Measurements from ENCODE around the gene CPNE7.
A peak's percentile ranks its signal among the peaks of the same experiment; 100 is the strongest.
"Not testable (repeated sequence)": the region's sequence is repeated elsewhere in the genome, so short reads cannot be mapped to it uniquely, and the experiment has no call there.

CPNE7 gene

DNA sequence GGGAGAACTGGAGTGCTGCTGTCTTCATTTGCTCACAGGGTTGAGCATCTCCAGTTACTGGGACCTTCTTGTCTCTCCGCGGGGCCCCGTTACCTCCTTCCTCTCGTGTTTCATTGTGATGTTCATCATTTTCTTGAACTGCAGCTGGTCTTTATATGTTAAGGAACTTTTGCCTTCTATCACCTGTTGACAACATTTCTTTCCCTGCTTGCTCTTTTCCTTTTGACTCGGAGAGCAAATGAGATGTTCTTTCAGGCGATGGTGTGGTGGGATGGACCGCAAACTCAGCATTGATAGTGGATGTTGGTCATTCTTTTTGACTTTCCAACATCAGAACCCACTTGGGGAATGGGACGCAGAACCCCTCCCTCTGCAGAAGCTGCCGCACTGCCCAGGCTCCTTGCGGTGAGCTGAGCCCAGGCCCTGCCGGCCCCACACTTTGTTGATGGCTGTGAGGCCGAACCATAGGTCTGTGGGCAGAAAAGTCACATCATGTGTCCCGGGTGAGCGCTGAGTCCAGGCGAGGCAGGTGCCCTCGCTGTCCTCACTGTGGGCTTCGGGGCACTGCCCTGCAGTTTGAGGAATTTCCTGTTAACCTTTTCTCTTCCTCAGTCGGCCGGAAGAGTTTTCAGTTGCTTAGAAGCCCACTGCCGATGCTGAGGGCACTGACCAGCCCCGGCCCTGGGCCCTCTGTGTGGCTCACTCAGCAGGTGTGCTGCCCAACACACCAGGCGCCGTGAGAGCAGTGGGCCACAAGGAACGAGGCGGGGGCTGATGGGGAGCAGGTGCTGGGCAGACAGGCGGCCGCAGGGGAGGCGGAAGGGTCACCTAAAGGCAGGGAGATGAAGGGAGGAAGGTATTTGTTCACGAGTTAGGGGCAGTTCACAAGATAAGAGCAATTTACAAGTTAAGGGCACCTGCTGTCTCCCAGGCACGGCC is 7.6 kb upstream of the CPNE7 start:
- peaks cover 33% of the 10 kb centered on the region for H3K4me1 Mint-ChIP-seq
- no peak for ATAC-seq (ENCODE audit: low read depth)
- no peaks in the 10 kb centered on the region for H3K9me3 Mint-ChIP-seq
- H3K27me3 Mint-ChIP-seq = peaks cover 9% of the 10 kb centered on the region
- no peak for DNase-seq (ENCODE audit: low spot score in 2 of 2)
- H3K36me3 Mint-ChIP-seq = peaks cover 6% of the 10 kb centered on the region
- no peak overlapping the region for H3K27ac Mint-ChIP-seq
- H3K4me3 Mint-ChIP-seq = no peak overlapping the region

DNA sequence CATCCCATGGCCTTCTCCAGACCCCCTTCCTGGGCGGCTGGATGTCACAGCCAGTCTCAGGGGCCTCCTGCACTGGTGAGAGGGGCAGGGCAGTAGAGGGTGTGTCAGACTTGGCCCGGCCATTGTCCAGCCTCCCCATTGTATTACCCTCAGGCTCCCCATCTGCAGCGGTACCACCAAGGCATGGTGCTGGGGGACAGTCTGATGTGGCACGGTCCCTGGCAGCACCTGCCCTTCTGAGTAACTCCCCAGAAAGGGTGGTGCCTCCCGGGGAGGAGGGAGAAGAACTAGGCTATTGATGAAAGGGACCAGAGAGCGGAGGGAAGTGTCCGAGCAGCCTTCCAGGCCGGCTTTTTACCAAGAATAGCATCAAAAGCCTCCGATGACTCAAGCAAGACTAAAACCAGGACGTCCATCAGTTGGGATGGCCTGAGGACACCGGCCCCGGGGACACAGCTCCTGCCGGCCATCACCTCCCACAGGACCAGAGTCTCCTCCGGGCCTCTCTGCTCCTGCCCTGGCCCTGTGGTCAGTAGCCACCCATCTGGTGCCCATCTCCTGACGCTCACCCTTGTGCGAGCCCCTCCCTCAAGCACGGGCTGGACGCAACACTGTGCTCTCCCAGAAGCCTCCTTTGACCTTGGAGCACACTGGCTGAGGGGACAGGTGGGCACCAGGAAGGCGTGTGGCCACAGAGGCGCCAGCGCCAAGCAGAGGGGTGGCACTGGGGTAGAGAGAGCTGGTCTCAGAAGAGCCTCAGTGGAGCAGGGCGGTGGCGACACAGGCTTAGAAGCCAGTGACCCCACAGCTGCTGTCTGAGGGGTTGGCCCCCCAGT is 5.8 kb upstream of the CPNE7 start:
- peaks cover 21% of the 10 kb centered on the region for H3K4me1 Mint-ChIP-seq

DNA sequence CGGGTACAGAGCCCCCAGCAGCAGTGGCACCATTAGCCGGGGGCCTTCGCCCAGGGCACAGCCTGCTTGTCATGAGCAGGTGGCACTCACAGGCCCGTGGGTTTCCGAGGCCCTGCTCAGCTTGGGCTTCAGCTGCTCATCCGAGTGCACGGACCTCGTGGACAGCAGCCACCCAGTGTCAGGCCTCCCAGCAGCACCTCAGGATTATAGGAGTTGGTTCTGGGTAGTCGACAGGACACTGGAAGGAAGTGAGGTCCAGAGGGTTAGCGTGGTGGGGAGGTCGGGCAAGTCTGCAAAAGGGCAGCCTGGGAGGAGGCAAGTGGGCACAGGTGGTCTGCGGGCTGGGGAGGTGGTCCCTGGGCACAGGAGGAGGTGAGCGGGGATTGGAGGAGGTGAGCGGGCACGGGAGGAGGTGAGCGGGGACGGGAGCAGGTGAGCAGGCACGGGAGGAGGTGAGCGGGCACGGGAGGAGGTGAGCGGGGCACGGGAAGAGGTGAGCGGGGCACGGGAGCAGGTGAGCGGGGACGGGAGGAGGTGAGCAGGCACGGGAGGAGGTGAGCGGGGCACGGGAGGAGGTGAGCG is 5.1 kb upstream of the CPNE7 start:
- Mint-ChIP-seq H3K36me3 (peaks cover 3% of the 10 kb centered on the region), H3K9me3 (no peaks in the 10 kb centered on the region), H3K4me3 (no peak overlapping the region), H3K27ac (peak overlapping the region; percentile 47), H3K4me1 (peaks cover 14% of the 10 kb centered on the region), H3K27me3 (peaks cover 9% of the 10 kb centered on the region)
- DNase-seq (ENCODE audit: low spot score in 2 of 2) (no peak), ATAC-seq (ENCODE audit: low read depth) (no peak)

More for the DNA sequence above, 5.8 kb upstream of the CPNE7 start:
- Mint-ChIP-seq H3K27ac (peak overlapping the region; percentile 47), H3K4me3 (no peak overlapping the region), H3K36me3 (peaks cover 3% of the 10 kb centered on the region), H3K9me3 (no peaks in the 10 kb centered on the region), H3K27me3 (peaks cover 9% of the 10 kb centered on the region)
- no peak for DNase-seq (ENCODE audit: low spot score in 2 of 2)
- ATAC-seq (ENCODE audit: low read depth) = no peak

DNA sequence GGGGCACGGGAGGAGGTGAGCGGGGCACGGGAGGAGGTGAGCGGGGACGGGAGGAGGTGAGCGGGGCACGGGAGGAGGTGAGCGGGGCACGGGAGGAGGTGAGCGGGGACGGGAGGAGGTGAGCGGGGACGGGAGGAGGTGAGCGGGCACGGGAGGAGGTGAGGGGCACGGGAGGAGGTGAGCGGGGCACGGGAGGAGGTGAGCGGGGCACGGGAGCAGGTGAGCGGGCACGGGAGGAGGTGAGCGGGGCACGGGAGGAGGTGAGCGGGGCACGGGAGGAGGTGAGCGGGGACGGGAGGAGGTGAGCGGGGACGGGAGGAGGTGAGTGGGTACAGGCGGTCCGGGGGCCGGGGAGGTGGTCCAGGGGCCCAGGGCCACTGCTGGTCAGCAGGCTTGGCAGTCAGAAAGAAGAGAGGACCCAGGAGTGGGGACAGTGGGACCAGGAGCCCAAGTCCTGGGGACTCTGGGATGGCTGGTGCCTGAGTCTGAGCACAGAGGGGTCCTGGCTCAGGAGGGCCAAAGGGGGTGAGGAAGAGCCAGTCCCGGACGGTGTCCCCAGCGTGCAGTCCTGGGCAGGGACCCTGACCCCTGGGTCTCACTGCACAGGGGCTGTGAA is 4.5 kb upstream of the CPNE7 start:
- not testable (repeated sequence) for H3K27ac Mint-ChIP-seq; H3K36me3 Mint-ChIP-seq; H3K27me3 Mint-ChIP-seq; H3K4me3 Mint-ChIP-seq; H3K9me3 Mint-ChIP-seq; H3K4me1 Mint-ChIP-seq; DNase-seq (ENCODE audit: low spot score in 2 of 2); ATAC-seq (ENCODE audit: low read depth)

DNA sequence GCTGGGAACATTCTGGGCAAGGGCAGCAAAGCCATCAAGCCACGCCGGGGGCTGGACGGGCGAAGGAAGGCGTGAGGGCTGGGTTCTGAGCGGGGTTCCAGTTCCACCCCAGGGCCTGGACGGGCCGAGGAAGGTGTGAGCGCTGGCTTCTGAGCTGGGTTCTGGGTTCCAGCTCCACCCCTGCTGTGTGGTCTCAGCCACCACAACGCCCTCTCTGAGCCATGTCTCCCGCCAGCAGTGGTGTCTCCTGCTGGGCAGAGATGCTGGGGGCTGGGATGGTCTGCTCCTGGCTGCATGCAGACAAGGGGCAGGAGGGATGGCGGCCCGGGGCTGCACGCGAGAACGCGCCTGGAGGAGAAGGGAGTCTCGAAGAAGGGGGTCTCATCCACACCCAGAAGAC is 3.9 kb upstream of the CPNE7 start:
- Mint-ChIP-seq H3K27ac (no peak overlapping the region), H3K36me3 (peaks cover 3% of the 10 kb centered on the region), H3K9me3 (no peaks in the 10 kb centered on the region), H3K27me3 (peaks cover 9% of the 10 kb centered on the region), H3K4me1 (peaks cover 8% of the 10 kb centered on the region), H3K4me3 (no peak overlapping the region)
- ATAC-seq (ENCODE audit: low read depth) (no peak), DNase-seq (ENCODE audit: low spot score in 2 of 2) (no peak)

DNA sequence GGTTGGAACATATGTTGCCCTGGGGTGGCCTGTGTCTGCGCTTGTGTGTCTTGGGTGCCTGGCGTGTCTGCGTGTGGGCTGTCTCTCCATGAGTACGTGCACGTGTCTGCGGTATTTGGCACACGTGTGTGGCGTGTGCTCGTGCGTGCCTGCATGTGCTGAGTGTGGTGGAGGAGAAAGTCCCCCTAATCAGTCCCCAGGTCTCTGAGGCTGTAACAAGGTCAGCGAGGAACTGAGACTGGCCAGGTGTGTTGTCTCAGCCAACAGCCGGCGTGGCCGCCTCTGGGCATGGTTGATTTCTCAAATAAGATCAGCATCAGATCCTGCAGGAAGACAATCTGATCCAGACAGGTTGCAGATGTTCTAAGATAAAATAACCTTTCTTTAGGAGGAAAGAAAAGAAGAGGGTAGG is 3.5 kb upstream of the CPNE7 start:
- Mint-ChIP-seq H3K36me3 (peaks cover 3% of the 10 kb centered on the region), H3K4me3 (no peak overlapping the region), H3K9me3 (no peaks in the 10 kb centered on the region), H3K4me1 (peaks cover 8% of the 10 kb centered on the region), H3K27ac (no peak overlapping the region), H3K27me3 (peaks cover 9% of the 10 kb centered on the region)
- DNase-seq (ENCODE audit: low spot score in 2 of 2) (no peak), ATAC-seq (ENCODE audit: low read depth) (peak; percentile 68)

DNA sequence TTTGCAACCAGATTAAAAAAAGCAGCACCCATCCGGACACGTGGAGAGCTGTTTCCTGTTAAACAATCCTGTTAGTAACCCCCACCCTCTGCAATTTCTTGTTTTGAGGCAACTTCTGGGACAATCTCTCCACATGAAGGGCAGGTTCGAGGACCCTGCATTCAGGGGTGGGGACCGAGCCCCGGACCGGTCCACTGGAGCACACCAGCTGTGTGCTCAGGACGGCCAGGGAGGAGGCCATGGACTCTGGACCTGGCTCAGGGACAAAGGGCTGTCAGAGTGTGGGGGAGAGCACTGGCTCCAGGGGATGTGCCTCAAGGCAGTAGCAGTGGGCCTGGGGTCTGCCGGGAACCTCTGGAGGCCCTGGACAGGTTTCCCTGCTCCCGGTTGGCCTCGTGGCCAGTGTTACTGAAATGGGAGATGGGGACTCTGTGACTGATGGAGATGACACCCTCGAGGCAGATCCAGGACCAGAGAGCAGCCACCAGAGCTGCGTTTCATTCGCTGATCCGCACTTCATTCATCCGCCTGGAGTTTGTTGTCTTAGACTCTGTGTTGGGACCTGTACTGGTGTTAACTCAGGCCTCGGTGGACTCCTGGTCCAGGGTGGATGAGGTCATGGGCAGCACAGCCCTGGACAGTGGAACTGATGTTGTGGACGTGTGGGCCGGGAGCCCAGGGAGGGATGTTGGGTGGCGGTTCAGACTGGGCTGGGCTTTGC is 2.9 kb upstream of the CPNE7 start:
- Mint-ChIP-seq H3K27me3 (peaks cover 9% of the 10 kb centered on the region), H3K36me3 (peaks cover 2% of the 10 kb centered on the region), H3K27ac (no peak overlapping the region), H3K9me3 (no peaks in the 10 kb centered on the region), H3K4me3 (no peak overlapping the region), H3K4me1 (peaks cover 8% of the 10 kb centered on the region)
- DNase-seq (ENCODE audit: low spot score in 2 of 2) = no peak
- peak; percentile 5 for ATAC-seq (ENCODE audit: low read depth)

DNA sequence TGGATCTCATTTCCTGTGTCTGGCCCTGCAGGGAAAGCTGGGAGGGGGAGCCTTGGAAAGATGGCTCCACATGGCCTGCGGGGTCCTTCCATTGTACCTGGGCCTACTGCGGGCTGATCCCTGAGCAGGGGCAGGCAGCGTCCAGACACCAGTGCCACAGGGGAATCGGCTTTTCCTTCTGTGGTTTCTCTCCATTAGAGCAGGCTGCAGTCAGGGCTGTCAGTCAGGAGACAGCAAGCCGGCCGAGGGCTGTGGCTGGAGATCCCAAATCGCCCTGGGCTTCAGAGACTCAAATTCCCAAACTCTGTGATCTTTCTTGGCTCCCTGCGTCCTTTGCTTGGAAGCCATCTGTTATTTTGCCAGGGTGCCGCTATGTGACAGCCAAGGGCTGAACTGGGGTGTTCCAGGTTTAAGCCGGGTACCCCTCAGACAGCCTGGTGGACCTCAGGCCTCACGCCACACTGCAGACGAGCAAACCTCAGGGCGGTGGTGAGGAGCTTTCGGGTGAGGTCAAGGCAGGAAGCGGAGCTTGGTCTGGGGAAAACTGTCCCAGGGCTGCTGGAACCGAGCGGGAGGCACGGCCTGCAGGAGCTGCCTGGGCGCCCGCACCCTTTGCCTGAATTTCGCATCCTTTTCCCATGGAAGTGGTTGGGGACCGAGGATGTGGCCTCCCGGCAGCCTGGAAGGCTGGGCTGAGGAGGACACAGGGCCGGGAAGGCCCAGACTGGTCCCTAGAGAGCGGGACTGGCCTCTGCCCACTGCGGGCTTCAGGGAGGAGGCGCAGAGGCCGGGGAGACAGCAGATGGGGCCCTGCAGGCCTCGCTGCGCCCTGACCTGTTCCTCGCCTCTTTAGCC is 1.5 kb upstream of the CPNE7 start:
- H3K4me1 Mint-ChIP-seq = peaks cover 8% of the 10 kb centered on the region
- H3K9me3 Mint-ChIP-seq = no peaks in the 10 kb centered on the region
- H3K27me3 Mint-ChIP-seq = peaks cover 7% of the 10 kb centered on the region
- no peak for ATAC-seq (ENCODE audit: low read depth)
- H3K4me3 Mint-ChIP-seq = peak overlapping the region; percentile 19
- peaks cover 2% of the 10 kb centered on the region for H3K36me3 Mint-ChIP-seq
- no peak for DNase-seq (ENCODE audit: low spot score in 2 of 2)
- no peak overlapping the region for H3K27ac Mint-ChIP-seq

DNA sequence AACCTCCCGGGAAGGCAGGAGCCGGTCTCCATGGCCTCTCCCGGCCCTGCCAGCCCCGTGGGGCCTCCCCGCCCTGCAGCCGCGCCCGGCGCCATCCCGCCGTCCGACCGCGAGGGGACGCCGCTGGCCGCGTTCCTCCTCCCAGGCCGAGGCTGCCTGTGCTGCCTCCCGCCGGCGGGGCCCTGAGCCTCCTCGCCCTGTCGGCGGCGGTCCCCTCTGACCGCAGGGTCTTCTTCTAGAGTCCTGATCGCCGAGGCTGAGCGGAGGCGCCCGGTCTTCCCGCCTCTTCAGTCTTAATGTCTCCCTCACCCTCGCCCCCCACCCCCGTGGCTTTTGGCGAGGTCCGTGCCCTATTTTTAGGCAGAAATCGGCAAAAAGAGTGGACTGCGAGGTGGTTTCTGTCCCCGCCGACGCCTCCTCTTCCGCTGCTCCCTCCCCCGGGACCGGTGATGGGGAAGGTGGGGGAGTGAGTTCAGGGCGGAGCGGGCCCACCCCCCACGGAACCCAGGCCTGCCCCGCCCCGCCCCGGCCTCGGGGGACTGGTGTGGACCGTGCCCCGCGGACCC is 794 bp upstream of the CPNE7 start:
- Mint-ChIP-seq H3K36me3 (peaks cover 2% of the 10 kb centered on the region), H3K4me1 (peaks cover 8% of the 10 kb centered on the region), H3K27me3 (peaks cover 7% of the 10 kb centered on the region), H3K4me3 (peak overlapping the region; percentile 74), H3K27ac (no peak overlapping the region), H3K9me3 (no peaks in the 10 kb centered on the region)
- ATAC-seq (ENCODE audit: low read depth) (peak; percentile 59), DNase-seq (ENCODE audit: low spot score in 2 of 2) (peak; percentile 45 to 68)

DNA sequence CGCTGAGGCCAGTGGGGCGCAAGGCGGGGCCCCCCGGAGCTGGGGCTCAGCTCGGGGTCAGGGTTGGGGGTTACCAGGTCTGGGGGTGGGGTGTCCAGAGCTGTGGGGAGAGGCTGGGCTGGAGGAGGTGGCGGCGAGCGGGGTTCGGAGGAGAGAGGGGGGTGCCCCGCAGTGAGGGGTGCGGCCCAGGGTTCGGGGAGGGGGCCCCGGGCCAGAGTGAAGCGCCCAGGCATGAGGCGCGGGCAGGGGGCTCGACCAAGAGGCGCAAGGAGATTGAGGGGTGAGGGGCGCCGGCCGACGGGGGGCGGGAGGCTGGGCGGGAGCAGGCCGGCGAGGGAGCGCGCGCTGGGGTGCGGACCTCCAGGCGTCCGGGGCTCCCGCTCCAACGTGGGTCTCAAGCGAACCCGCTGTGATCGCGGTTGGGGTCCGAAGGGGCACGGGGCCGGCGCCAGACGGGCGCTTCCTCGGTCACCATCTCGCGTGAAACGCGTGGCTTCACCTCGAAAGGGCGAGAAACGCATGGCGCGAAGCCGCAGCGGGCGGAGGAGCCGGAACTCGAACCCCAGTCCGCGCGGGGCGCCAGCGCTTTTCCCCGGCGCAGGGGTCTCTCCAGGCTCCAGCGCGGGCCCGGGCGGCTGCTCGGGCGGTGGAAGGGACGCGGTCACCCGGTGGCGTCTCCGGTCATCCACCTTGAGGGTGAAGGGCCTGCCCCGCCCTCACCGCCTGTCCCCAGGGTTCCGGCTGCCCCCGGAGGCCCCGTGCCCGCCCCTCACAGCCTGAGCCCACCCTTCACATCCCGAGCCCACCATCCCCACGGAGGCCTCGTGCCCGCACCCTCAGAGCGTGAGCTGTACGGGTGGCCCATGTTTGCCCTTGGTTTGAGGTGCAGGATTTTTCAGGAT is 846 bp downstream of the CPNE7 start:
- Mint-ChIP-seq H3K27me3 (peaks cover 2% of the 10 kb centered on the region), H3K4me3 (no peak overlapping the region), H3K36me3 (no peaks in the 10 kb centered on the region), H3K9me3 (no peaks in the 10 kb centered on the region), H3K27ac (no peak overlapping the region), H3K4me1 (peaks cover 6% of the 10 kb centered on the region)
- no peak for DNase-seq (ENCODE audit: low spot score in 2 of 2)
- no peak for ATAC-seq (ENCODE audit: low read depth)

DNA sequence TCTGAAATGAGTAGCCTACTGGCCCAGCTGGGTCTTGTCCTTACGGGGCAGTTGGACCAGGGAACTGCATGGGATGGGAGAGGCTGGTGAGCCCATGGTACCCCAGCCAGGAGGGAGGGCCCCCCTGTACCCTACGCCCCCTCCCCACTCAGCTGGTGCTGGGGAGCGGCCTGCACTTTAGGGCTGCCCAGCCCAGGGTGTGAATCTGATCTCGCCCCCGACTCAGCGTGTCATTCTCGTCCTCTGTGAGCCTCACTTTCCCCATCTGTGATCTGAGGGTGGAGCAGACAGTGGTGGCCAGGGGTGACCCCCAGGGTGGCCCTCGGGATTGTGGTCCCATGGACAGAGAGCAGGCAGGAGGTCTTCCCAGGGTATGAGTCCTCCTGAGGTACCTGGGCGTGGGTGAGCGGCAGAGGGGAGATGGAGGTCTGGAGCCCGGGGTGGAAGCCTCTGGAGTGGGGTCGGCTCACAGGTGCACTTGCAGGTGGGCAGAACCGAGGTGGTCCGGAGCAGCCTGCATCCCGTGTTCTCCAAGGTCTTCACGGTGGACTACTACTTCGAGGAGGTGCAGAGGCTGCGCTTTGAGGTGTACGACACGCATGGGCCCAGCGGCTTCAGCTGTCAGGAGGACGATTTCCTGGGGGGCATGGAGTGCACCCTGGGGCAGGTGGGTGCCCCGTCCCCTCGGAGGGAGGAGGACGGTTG is 1.6 kb downstream of the CPNE7 start:
- H3K27me3 Mint-ChIP-seq = peaks cover 2% of the 10 kb centered on the region
- no peak for ATAC-seq (ENCODE audit: low read depth)
- no peak overlapping the region for H3K27ac Mint-ChIP-seq
- H3K4me3 Mint-ChIP-seq = no peak overlapping the region
- no peaks in the 10 kb centered on the region for H3K9me3 Mint-ChIP-seq
- peaks cover under 1% of the 10 kb centered on the region for H3K4me1 Mint-ChIP-seq
- H3K36me3 Mint-ChIP-seq = no peaks in the 10 kb centered on the region
- DNase-seq (ENCODE audit: low spot score in 2 of 2) = no peak

Measured in memory B cell (primary cell).